ENCODE results near the gene COMMD9. TPM values are rescaled to one million over a fixed set of nuclear protein-coding genes. Genes with fewer than 3 reads are reported as not detected.

Gene COMMD9
- total RNA-seq, 1 donor from 2014 or later = 27.0 TPM

DNA sequence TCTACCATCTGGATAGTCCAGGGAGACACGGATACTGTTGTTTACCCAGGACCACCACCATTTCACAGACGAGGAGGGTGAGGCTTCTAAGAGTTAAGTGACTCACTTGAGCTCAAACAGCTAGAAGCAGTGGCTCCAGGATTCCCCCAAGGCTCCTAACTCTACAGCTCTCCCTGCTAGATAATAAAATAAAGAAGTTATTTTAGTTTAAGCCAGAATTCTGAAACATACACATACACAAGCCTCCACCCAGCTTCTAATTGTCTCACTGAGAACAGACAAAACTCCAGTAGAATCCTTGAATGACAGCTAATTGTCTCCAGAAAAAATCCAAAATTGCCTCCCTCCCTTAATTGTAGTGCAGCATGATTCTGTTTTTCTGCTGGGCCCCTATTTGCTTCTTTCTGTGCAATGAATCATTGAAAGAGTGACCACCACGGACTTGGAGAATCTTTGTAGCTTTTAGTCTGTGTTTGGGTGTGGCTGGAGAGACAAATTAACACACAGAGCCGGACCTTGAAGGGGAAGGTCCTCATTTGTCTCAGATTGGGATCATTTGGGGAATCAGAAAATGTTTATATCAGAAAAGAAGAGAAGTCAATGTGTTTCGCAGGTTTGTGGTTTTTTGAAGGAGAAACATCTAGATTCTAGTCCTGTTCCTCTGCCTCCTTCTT, 64.9 kb downstream of the COMMD9 start:
- Histone ChIP-seq H3K9me3 (ENCODE audit: low read depth) (peaks cover 8% of the 10 kb centered on the region), H3K79me2 (ENCODE audit: low read depth) (no peaks in the 10 kb centered on the region), H3K27me3 (no peaks in the 10 kb centered on the region), H3K4me1 (no peaks in the 10 kb centered on the region), H3K27ac (peak overlapping the region; percentile 25), H3K4me2 (no peak overlapping the region), H2AFZ (replicated peaks) (no peak overlapping the region), H3K9ac (no peak overlapping the region), H4K20me1 (ENCODE audit: low read depth) (no peaks in the 10 kb centered on the region), H3K4me3 (no peak overlapping the region), H3F3A (ENCODE audit: low read depth) (no peaks in the 10 kb centered on the region), H3K36me3 (peaks cover 4% of the 10 kb centered on the region)
- peaks cover 2% of the 10 kb centered on the region for H3K27me3 Mint-ChIP-seq (ENCODE audit: insufficient read depth, low read depth)
- no peak overlapping the region for H3K27ac Mint-ChIP-seq
- H3K36me3 Mint-ChIP-seq = peaks cover 33% of the 10 kb centered on the region
- peaks cover 16% of the 10 kb centered on the region for H3K9me3 Mint-ChIP-seq
- no peak overlapping the region for H3K4me3 Mint-ChIP-seq
- H3K4me1 Mint-ChIP-seq = peaks cover 1% of the 10 kb centered on the region
- TF ChIP-seq, protein P1, sequence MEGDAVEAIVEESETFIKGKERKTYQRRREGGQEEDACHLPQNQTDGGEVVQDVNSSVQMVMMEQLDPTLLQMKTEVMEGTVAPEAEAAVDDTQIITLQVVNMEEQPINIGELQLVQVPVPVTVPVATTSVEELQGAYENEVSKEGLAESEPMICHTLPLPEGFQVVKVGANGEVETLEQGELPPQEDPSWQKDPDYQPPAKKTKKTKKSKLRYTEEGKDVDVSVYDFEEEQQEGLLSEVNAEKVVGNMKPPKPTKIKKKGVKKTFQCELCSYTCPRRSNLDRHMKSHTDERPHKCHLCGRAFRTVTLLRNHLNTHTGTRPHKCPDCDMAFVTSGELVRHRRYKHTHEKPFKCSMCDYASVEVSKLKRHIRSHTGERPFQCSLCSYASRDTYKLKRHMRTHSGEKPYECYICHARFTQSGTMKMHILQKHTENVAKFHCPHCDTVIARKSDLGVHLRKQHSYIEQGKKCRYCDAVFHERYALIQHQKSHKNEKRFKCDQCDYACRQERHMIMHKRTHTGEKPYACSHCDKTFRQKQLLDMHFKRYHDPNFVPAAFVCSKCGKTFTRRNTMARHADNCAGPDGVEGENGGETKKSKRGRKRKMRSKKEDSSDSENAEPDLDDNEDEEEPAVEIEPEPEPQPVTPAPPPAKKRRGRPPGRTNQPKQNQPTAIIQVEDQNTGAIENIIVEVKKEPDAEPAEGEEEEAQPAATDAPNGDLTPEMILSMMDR (IDR thresholded peaks at IDR 0.05) = no peak
- TF ChIP-seq EZH2 (IDR thresholded peaks at IDR 0.05) = no peak
- no peak for TF ChIP-seq EZH2phosphoT487 (IDR thresholded peaks at IDR 0.05)
- DNase-seq (ENCODE audit: low spot score) = no peak

DNA sequence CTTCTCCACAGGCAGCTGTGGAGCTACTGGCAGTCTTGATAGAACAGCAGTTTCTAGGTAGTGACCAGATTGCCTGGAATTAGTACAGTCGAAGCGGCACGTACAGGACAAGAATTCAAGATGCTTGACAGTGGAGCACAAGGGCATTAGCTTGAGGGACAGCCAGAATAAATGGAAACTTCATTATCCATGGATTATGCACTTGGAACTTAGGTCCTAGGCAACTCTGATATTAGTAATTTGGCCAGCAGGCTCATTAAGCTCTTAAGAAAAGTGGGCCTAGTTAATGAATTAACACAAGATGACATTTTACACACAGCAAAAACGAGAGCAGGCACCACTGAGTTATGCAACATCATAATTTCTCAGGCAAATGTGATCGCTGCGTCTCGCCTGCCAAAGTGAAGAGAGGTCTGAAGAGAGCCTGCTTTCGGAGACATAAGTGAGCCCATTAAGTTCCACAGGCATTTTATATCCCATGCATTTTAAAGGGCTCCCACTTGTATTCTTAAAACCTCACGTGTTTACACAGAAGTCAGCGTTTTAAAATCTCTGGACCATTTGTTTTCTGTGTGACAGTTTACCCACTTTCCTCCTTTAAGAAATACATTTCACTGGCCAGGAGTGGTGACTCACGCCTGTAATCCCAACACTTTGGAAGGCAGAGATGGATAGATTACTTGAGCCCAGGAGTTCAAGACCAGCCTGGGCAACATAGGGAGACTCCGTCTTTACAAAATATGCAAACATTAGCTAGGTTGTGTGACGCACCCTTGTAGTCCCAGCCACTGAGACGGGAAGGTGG, 66.2 kb downstream of the COMMD9 start:
- no peaks in the 10 kb centered on the region for H3K27me3 ChIP-seq
- H3K79me2 ChIP-seq (ENCODE audit: low read depth) = no peaks in the 10 kb centered on the region
- peaks cover 8% of the 10 kb centered on the region for H3K9me3 ChIP-seq (ENCODE audit: low read depth)
- H3K4me3 ChIP-seq = no peak overlapping the region
- H3F3A ChIP-seq (ENCODE audit: low read depth) = no peaks in the 10 kb centered on the region
- TF ChIP-seq, protein P1 (IDR thresholded peaks at IDR 0.05) = no peak
- TF ChIP-seq EZH2phosphoT487 (IDR thresholded peaks at IDR 0.05) = no peak
- peaks cover 17% of the 10 kb centered on the region for H3K9me3 Mint-ChIP-seq
- no peaks in the 10 kb centered on the region for H4K20me1 ChIP-seq (ENCODE audit: low read depth)
- no peak for DNase-seq (ENCODE audit: low spot score)
- H3K4me2 ChIP-seq = no peak overlapping the region
- H3K27ac ChIP-seq = no peak overlapping the region
- H3K4me1 ChIP-seq = no peaks in the 10 kb centered on the region
- H3K9ac ChIP-seq = no peak overlapping the region
- H3K27ac Mint-ChIP-seq = peak overlapping the region; percentile 51
- no peak overlapping the region for H2AFZ ChIP-seq (replicated peaks)
- peaks cover 24% of the 10 kb centered on the region for H3K36me3 Mint-ChIP-seq
- H3K27me3 Mint-ChIP-seq (ENCODE audit: insufficient read depth, low read depth) = peaks cover 2% of the 10 kb centered on the region
- H3K4me3 Mint-ChIP-seq = no peak overlapping the region
- H3K4me1 Mint-ChIP-seq = no peaks in the 10 kb centered on the region
- peaks cover 4% of the 10 kb centered on the region for H3K36me3 ChIP-seq

Other genes starting within 250 kb of the COMMD9 start
- 14.7 and 23.4 TPM in 2 replicates for gene PRR5L, start 6.9 kb upstream of the COMMD9 start, total RNA-seq (ENCODE audit: low replicate concordance)
- 11.0 and 11.5 TPM in 2 replicates for gene TRAF6, start 220.8 kb upstream of the COMMD9 start, total RNA-seq (ENCODE audit: low replicate concordance)